GM10847 (cell line): ENCODE measurements around the gene PLA2G4C.

Experiments
- POLR2A ChIP-seq: IDR thresholded peaks from 2 replicates; pipeline ENCODE4 v1.6.1; 2011; ENCODE audit not compliant: insufficient read length; ENCODE audit errors: extremely low read depth

PLA2G4C gene

GRCh38 chr19:48029431-48029830, 81.2 kb downstream of the PLA2G4C start:
- no peak for TF ChIP-seq POLR2A

GRCh38 chr19:48025480-48025879, 85.1 kb downstream of the PLA2G4C start:
- TF ChIP-seq POLR2A = no peak

GRCh38 chr19:48023518-48023917, 87.1 kb downstream of the PLA2G4C start:
- no peak for TF ChIP-seq POLR2A

- no peak for TF ChIP-seq POLR2A
Measured at GRCh38 chr19:48023011-48023410, 87.6 kb downstream of the PLA2G4C start.

DNA sequence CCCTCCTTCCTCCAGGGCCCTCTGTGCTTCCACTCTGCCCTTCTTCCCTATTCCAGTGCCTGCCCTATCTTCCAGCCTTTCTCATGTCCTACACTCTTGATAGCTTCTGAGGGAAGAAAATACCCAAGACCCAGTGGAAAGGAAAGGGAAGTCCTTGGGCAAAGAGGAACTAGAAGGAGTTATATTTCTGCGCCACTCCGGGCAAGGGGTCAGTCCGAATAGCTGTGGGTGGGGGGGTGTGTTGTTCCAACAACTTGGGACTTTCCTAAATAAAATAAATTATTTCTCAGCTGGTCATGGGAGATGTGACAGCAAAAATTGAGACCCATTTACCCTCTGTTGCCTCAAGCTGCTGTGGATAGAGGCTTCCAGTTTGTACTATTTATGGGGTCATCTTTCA, 89.9 kb downstream of the PLA2G4C start:
- no peak for TF ChIP-seq POLR2A

GRCh38 chr19:48010932-48011758, 99.5 kb downstream of the PLA2G4C start:
- no peak for TF ChIP-seq POLR2A

DNA sequence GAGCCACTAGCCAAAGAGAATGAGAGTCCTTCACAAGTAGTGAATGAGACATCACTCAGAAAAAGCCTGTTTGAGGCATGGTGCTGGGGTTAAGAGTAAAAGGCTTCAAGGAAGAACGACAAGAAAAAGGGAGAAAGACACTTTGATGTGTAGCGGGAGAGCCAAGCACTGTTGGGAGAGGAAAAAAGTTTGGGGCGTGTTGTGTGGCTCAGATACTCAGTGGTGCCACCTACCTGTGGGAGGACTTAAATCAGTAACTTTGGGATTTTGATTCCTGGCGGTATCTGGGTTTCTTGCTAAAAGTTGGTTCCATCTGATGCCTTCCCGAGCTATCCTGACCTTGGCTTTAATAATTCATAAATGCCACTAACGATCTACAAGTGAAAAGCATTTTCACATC, 103.9 kb downstream of the PLA2G4C start:
- no peak for TF ChIP-seq POLR2A

DNA sequence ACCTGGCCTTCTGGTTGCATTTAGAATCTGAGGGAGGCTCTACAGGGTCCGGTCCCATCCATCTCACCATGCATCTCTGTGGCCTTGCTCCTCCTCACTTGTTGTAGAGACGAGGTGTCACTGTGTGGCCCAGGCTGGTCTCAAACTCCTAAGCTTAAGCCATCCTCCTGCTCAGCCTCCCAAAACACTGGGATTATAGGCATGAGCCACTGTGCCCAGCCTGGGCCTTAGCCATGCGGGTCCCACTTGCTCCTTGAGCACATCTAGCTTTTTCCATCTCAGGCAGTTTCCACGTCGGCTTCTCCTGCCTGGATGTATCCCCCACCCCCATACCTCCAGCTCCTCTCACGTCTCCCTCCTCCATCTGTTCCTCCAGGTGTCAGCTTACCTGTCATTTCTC, 106.4 kb downstream of the PLA2G4C start:
- TF ChIP-seq POLR2A = no peak

GRCh38 chr19:48000846-48001245, 109.8 kb downstream of the PLA2G4C start:
- TF ChIP-seq POLR2A = no peak

GRCh38 chr19:47998800-47999199, 111.8 kb downstream of the PLA2G4C start:
- no peak for TF ChIP-seq POLR2A
